DMS153 (cell line): ENCODE data around the gene IL31RA.
"Not testable (repeated sequence)": the region's sequence is repeated elsewhere in the genome, so short reads cannot be mapped to it uniquely, and the experiment has no call there.

Source experiments
- DNase-seq: peaks from one replicate; lab custom pipeline; 2025; lab: John Stamatoyannopoulos, UW

The IL31RA gene

GRCh38 chr5:55850839-55851674, at the start of gene IL31RA:
IL31RA (plus strand) TSS chr5:55851357; CDS start chr5:55851571, 214 bp downstream.
- no peak for DNase-seq

DNA sequence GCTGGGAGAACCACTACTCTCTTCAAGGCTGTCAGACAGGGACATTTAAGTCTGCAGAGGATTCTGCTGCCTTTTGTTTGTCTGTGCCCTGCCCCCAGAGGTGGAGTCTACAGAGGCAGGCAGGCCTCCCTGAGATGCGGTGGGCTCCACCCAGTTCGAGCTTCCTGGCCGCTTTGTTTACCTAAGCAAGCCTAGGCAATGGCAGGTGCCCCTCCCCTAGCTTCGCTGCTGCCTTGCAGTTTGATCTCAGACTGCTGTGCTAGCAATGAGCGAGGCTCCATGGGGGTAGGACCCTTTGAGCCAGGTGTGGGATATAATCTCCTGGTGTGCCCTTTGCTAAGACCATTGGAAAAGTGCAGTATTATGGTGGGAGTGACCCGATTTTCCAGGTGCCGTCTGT, 42.3 kb upstream of the IL31RA start:
- not testable (repeated sequence) for DNase-seq

DNA sequence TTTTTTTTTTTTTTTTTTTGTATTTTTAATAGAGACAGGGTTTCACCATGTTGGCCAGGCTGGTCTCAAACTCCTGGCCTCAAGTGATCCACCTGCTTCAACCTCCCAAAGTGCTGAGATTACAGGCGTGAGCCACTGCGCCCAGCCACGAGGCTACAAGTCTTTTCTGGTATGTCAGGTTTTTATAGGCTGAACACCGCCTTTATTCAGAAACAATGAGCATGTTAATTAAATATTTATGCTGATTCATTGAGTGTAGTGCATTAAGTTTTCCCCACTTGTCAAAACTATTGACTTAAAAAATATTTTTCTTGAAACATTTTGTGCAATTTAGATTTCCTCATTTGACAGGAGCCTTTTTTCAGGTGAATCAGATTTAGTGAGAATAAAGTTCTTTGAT, 35.2 kb upstream of the IL31RA start:
- DNase-seq = not testable (repeated sequence)

DNA sequence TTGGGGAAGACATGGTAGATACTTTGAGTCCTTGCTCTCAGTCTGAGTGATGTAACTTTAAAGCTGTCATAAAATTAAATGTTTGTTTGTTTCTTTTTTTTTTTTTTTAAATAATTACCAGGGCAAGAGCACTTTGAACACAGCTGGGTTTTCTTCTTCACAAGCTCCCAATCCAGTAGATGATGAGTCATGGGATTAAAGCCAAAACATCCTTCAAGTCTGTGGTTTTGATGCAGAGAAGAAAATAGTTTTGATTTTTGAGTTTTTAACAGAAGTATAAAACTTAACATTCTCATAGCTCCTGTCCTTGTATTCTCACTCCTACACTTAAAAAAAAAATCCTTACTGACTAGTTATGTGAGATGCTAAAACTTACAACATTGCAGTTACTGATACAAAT, 34.8 kb upstream of the IL31RA start:
- no peak for DNase-seq

DNA sequence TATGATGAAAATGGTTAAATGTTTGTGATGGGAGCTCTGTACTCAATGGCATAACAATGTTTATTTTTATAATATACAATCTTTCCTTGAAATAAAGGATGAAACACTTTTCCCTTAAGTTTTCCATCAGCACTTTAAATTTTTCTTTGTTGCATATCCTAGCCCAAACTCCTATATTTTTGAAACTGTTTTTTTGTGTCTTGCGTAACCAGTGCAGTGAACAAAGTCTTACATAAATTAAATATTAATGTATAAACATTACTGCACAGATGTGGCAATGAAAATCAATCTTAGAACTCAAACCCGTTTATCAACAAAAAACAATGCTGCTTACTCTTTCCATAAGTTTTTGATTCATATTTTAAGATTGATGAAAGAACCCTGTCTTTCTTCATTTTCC, 34.1 kb upstream of the IL31RA start:
- no peak for DNase-seq

DNA sequence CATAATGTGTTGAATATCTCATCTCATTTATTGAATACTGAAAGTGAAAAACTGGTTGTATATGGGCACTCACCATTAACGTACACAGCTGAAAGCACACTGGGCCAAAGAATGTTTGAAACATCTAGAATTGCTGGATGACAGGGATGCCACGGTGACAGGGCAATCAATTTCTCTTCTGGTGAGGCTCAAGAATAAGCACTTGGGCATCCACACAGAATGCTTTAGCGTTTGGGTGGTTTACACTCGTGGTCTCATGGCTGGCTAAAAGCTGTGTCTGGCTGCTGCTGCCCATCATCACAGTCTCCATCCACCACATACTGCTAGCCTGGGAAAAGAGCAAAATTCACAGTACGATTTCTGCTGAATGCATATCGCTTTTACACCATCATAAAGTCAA, 30.7 kb upstream of the IL31RA start:
- DNase-seq = no peak

DNA sequence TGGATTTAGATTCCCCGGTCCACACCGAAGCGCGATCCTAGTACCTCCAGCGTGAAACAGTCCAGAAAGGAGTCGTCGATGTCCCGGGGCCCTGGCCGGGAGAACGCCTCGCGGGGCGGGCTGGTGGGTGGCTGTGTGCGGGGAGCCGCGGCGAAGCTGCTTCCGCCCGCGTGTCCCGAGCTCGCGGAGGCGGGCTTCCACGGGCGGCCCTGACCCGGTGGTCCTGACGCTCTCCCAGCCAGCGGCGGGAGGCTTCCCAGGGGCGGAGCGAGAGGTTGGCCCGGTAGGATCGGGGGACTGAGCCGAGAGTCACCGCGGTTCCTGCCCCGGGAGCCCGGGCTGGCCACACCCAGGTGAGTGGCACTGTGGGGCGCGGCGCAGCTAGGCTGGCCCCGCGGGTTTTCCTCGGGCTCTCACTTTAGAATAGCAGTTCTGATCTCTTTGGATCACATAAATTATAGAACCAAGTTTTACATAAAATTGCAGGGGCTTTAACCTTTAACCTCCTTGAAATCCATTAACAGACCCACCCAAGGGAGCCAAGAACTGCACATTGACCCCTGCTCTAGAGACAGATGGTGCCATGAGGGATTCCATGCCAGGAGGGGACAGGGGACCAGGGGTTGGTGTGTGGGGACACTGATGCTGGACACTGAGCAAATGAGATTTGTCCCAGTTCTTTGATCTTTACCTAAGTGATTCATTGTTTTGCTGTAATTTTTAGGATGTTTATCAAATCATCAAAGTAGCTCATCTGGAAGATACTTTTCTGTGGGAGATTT, 29.2 kb upstream of the IL31RA start:
- DNase-seq = no peak

GRCh38 chr5:55823151-55823796, 27.9 kb upstream of the IL31RA start:
- DNase-seq = no peak

DNA sequence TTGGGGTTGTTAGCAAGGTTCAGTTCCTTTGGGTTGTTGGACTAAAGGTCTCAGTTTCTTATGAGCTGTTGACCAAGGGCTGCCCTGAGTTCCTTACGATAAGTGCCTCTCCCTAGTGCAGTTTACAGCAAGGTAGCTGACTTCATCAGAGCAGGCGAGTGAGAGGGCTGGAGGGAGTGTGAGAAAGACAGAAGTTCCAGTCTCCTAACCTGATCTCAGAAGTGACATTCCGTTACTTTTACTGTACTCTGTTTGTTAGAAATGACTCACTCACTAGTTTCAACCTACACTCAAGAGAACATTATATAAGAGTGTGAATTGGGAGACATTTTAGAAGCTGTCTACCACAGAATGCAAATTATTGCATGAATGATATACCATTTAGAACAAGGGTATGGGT, 21.2 kb upstream of the IL31RA start:
- DNase-seq = no peak

GRCh38 chr5:55832446-55832845, 18.7 kb upstream of the IL31RA start:
- no peak for DNase-seq

- DNase-seq = no peak
These were observed 15.0 kb upstream of the IL31RA start for GRCh38 chr5:55836191-55836590.

- DNase-seq = no peak
These were observed 9.2 kb upstream of the IL31RA start for GRCh38 chr5:55841976-55842375.

DNA sequence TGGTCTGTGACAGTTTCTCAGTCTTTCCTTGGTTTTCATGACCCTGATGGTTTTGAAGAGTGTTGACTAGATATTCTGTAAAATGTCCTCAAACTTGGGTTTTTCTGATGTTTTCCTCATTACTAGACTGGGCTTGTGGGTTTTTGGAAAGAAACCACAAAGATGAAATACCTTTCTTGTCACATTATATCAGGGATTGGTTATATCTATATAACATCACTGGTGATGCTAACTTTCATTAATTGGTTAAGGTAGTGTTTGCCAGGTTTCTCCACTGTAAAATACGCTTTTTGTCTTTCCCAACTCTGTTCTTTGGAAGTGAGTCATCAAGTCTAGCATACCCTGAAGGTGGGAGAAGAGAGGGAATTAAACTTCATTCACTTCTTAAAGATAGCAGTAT, 3.3 kb upstream of the IL31RA start:
- no peak for DNase-seq

DNA sequence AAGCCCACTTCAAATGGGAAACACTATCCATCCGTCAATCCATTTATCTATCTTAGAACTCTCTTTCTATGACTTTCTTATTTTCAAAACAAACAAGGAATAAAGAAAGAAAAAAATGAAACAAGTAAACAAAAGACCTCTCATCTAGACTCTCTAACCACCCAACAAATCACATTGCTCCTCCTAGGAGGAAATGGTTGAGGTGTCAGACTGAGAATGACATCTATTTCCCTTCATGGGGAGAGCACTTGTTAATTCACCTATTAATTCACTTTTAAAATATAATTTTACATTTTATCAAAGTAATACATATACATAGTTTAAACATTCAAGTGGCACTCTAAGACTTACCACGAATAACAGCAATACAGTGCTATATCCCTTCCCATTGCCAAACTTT, 2.4 kb upstream of the IL31RA start:
- no peak for DNase-seq

- DNase-seq = no peak
These were observed 470 bp downstream of the IL31RA start for GRCh38 chr5:55851675-55851979.

- no peak for DNase-seq
These were observed 1.3 kb downstream of the IL31RA start for GRCh38 chr5:55852503-55852902.

DNA sequence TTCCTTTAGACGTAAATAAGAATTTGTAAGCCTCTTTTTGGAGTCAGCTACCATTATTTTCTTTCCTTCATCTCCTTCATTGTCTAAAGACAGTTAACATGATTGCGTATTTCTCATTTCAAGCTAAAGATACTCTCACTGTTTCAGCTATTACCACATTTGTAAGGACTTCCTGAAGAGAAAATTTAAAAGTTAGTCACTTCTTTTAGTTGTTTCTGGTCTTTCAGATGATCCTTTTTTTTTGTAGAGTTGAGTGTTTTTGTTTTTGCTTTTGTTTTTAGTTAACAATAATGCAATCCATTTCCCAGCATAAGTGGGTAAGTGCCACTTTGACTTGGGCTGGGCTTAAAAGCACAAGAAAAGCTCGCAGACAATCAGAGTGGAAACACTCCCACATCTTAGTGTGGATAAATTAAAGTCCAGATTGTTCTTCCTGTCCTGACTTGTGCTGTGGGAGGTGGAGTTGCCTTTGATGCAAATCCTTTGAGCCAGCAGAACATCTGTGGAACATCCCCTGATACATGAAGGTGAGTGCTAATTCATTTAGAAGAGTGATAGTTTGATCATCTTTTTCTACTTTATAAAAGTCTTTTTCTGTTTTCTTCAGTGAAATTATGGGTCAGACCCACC, 2.0 kb downstream of the IL31RA start:
- no peak for DNase-seq

- no peak for DNase-seq
These were observed 2.7 kb downstream of the IL31RA start for GRCh38 chr5:55853818-55854217.

DNA sequence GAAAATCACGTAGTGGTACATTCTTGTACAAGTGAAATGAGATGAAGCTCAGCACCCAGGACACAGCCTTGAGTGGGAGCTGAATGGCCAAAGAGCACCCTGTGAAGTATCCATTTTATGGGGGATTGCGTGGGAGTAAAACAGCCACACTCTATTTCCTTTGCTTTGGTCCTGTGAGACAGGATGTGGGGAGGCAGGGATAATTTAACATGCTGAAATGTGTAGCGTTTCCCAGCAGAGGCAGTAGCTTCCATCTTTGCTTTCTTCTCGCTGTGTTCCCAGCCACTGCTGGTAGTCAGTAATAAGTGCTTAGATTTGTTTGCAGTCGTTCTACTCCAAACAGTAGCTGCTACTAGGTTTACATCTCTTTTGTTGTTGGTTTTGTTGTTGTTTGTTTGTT, 4.4 kb downstream of the IL31RA start:
- no peak for DNase-seq

DNA sequence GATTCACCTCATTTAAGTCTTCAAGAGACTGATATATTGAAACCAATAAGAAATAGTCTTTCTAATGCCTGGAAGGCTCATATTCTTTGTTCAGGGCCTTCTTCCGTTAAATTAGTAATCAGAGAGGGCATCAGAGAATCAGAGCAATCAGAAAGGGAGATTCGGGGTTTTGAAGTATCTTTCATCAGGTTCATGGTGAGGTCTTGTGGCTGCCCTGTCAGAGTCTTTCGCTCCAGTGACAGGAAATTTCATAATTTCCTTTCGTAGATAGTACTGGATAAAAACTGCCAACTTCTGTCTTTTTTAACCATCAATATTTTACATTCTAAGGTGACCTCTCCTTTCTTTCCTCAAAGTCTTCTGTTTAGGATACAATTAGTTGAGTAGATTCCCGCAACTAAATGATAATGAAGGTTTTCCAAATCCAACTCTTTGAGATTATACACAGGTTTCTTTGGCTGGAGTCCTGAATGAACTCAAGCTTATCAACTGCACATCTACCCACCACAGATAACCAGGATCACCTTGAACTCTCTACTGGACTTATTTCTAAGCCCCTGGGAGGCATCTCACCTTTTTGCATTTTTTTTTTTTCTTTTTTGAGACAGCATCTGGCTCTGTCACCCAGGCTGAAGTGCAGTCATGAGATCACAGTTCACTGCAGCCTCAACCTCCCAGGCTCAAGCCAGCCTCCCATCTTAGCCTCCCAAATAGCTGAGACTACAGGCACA, 5.5 kb downstream of the IL31RA start:
- DNase-seq = no peak

DNA sequence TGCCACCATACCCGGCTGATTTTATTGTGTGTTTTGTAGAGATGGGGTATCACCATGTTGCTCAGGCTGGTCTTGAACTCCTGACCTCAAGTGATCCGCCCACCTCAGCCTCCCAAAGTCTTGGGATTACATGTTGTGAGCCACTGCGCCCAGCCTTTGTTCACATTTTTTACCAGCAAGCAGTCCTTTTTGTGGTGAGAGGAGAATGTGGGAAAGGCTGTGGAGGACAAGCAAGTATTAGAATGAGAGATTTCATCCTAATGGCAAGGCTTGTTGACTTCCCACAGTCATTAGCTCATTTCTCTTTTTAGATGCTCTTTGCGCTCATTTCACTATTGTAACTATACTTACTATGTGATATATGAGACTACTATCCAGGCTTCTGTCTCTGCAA, 6.1 kb downstream of the IL31RA start:
- DNase-seq = no peak

DNA sequence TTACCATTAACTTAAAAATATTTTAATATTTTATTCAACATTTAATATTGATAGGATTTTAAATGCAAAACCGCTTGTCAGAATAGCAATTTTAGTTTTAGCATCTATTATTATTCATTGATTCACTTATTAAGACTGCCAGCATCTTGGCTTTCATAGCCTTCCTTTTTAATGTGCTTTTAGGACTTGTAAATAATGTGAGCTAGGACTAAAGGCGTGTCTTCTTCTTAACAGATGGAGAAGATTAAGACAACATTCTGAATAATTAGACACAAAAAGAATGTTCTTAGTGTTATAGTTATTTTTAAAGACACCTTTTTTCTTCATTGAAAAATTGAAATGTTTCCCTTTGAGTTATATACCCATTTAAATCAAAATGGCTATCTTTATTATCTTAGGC, 6.9 kb downstream of the IL31RA start:
- DNase-seq = no peak
